Measurements from ENCODE around the gene GMCL2.

- TF ChIP-seq CTCF (IDR thresholded peaks at IDR 0.05) (no peak), POLR2AphosphoS5 (IDR thresholded peaks at IDR 0.05) (peak; percentile 82 to 92 (median 91))
Observed at GRCh38 chr5:178207183-178207916, 20.2 kb upstream of the GMCL2 start.

Measured in transverse colon (tissue), 4 donors.